Activated CD8-positive, alpha-beta memory T cell treated with anti-CD3 and anti-CD28 coated beads, Interleukin-2, amount 50 U/mL, for 24 hours (primary cell): ENCODE measurements around the gene C19orf67.
A peak's percentile ranks its signal among the peaks of the same experiment; 100 is the strongest.

ENCODE experiments used
- DNase-seq: peaks from one replicate; pipeline ENCODE4 v3.0.0-alpha.2; 2020; ENCODE audit errors: extremely low read depth

Gene C19orf67

DNA sequence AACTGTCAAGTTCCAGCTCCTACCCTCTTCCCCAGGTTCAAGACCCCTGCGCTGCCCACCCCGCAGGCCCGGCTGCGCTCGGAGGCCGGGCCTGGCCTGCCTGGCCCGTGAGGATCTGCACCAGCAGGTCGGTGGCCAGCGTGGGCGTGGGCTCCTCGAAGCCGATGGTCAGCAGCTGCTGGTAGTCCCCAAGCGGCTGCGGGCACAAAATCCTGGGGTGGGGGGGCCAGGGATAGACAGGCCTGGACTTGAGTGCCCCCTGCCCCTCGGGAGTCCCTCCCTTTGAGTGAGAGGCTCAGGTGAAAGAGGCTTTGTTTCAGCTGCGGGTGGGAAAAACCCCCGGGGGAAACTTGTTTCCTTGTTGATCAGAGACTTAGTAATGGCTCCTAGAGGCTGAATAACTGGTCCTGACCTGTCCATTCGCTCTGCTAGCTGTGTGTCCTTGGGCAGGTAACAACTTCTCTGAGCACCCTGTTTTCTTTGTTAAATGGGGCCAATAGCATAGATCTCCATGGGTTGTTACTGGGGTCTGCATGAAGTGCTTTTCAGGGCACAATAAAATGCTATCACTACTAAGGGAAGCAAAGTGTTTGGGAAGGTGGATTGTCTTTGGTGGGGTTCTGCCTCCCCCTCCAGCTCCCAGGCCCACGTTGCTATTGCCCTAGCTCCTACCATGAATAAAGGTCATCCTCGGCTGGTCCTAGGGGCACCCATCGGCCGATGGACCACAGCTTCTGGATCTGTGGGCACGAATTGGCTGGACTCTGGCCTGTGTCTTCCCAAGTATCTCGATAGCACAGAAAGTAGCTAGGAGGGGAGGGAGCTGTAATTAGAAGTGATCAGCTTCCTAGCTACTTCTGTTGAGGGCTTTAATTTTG, 3.5 kb downstream of the C19orf67 start:
- DNase-seq, result no peak

DNA sequence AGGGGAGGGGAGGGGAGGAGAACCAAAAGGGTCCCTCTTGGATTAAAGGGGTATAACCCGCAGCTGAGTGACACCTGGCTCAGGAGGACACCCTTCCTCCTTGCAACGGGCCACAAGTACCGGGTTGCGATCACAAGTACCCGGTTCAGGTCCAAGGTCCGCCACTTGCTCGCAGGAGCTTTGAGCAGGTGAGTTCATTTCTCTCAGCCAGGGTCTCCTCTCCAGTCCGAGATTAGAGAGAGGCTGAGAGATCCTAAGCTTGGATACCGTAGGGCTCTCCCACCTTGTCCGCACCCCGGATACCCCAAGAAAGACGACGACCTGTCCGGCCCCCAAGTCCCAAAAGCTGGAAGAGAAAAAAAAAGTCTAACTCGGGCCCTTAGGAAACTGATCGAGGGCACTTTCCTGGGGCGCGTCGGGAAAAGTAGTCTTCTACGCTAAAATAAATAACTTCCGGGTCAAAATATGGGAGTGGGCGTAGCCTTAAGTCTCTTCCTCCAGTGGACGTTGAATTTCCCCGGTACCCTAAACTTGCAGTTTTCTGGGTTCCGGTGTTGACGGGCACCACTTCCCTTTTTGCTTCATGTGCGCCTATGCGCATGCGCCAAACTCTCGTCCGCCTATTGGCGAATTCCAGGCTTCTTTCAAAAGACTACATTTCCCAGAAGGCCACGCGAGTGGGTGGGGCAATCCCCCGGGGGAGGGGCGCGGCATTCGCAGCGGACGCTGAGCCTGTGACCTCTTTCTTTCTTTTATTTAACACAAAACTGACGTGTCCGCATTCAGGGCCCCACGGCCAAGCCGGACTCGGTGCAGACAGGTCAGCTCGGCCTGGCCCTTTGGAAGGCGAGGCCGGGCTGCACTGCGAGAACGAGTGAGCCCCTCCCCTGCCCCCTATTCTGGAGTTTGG, 4.4 kb downstream of the C19orf67 start:
- DNase-seq, result peak; percentile 99

DNA sequence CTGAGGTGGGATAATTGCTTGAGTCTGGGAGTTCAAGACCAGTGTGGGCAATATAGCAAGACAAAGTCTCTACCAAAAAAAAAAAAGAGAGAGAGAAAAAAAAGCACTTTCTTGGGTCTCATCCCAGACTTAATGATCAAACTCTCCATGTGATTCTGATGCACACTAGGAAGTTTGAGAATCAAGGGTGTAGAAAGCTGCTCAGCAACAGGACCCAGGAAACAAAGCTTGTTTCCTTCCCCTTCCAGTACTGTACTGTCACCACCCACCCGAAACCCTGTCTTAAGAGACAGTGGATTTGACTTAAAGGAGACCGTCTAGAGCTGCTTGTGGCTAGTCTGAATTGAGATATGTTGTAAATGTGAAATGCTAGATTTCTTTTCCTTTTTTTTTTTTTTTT, 7.2 kb downstream of the C19orf67 start:
- no peak for DNase-seq

DNA sequence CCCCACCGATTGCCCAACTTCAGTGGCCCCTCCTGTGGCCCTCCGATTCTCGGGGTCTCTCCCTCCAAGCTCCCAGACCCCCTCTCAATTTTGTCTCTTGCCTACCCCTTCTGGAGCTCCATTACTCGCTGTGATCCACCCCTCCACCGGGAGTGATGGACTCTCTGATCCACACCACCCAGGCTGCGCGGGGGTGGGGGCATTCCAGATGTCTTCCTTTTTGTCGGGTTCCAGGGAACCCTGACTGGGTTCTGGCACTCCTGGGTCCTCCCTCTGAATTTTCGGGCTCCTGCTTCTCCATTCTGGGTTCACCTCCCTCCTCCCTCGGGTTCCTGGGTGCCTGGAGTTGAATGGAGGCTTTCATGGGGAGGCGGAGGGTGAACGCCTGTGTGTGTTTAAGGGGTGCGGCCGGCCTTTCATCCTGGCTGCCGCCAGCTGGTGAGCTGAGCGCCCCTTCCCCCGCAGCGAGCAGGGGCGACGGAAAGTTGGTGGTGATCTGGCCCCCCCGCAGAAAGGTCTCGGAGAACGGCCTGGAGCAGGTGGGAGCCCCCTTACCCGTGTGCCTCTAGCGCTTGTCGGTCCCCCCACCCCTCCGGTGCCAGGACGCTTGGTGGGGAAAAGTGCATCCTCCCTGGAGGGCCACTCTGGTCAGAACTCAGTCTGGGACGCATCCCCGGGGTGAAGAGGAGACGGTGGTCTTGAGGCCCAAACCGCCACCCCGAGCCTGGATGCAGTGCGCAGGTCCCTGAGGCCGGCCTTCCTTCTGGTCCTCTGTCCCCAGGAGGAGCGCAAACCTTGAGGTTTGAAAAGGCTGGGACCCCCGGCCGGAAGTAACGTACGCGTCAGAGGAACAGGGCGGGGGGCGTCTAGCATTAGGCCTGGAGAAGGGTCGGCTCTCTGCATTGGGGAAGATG, 11.4 kb downstream of the C19orf67 start:
- no peak for DNase-seq

DNA sequence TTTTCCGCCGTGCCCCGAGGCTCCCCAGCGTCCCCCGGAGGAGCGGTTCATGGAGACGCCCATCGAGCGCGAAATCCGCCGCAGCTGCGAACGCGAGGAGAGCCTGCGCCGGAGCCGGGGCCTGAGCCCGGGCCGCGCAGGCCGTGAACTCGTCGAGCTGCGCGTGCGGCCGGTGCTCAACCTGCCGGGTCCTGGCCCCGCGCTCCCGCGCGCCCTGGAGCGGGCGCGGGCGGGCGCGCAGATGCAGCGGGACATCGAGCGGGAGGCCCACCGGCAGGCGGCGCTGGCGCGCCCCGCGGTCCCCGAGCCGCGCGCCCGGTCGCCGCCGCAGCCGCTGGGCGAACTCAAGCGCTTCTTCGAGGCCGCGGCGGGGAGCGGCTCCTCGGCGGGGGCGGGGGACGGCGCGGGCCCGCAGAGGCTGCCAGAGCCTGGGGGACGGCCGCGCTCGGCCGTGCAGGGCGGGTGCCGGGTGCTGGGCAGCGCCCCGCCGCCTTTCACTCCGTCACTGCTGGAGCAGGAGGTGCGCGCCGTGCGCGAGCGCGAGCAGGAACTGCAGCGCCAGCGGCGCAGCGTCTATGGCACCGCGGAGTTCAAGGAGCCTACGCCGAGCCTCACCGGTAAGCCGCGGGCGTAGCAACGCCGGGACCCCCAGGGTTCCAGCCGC, 12.2 kb downstream of the C19orf67 start:
- DNase-seq, result no peak

DNA sequence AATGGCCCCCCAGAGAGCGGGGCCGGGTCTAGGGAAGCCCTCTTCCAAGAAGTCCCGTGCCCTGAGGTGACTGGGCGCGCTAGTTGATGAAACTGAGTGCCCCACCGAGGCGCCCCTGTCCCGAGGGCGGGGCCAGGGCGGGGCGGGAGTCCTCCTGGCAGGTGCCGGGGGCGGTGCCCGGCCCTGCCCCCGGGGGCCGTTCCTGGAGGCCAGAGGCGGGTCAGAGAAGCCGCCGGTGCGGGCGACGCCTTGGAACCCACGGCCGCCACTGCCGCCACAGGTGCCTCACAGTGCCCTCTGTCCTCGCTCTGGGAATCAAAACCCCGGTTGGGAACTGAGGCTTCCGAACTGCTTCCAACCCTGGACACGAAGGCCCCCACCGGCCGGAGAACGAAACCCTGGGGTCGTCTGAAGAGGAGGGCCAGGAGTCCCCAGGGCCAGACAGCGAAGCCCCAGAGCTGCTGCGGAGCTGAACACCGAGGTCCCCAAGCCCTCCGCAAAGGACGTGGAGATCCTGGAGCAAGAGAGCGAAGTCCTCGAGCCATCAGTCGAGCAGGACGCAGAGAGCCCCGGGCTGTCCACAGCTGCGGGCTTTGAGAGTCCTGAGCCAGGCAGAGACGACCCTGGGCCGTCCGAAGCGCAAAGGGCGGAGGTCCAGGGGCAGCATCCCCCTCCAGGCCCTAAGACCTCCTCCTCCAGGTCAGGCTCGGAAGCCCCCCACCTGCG, 12.9 kb downstream of the C19orf67 start, which contains the start of gene MISP3:
TSS of gene MISP3 (plus strand) at position 252 of the 726 bp plus-strand sequence. CDS start 524 bp downstream, outside the sequence.
- DNase-seq, result no peak

DNA sequence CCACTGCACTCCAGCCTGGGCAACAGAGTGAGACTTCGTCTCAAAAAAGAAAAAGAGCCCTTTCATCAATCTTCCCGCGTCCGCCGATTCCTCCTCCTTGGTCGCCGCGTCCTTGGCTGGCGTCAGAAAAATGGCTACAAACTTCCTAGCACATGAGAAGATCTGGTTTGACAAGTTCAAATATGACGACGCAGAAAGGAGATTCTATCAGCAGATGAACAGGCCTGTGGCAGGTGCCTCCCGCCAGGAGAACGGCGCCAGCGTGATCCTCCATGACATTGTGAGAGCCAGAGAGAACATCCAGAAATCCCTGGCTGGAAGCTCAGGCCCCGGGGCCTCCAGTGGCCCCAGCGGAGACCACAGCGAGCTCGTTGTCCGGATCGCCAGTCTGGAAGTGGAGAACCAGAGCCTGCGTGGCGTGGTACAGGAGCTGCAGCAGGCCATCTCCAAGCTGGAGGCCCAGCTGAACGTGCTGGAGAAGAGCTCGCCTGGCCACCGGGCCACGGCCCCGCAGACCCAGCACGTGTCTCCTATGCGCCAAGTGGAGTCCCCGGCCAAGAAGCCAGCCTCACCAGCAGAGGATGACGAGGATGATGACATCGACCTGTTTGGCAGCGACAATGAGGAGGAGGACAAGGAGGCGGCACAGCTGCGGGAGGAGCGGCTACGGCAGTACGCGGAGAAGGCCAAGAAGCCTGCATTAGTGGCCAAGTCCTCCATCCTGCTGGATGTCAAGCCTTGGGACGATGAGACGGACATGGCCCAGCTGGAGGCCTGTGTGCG, 15.1 kb downstream of the C19orf67 start:
- no peak for DNase-seq

DNA sequence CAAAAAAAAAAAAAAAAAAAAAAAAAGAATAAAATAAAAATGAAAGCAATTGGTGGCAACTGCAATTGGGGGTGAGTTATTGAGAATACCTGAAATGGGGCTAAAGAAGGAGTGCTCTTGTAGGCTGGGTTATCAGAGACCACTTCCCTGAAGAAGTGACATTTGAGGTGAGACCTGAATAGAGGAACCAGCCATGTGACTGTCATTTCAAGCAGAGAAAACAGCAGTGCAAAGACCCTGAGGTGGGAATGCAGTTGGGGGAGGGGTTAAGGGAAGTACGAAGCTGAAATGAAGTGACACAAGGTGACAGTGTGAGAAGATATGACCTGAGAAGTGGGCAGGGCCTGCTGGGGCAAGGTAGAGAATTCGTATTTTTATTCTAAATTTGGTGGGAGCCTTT, 19.4 kb downstream of the C19orf67 start:
- DNase-seq, result no peak

DNA sequence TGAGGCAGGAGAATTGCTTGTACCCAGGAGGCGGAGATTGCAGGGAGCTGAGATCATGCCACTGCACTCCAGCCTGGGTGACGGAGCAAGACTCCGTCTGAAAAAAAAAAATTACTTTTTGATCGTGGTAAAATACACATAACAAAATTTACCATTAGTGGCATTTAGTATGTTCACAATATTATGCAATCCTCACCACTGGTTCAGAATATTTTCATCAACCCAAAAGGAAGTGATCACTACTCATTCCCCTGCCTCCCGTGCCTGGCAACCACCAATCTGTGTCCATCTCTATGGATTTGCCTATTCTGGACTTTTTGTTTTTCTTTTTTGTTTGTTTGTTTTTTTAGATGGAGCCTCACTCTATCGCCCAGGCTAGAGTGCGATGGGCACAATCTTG, 22.5 kb downstream of the C19orf67 start:
- no peak for DNase-seq

DNA sequence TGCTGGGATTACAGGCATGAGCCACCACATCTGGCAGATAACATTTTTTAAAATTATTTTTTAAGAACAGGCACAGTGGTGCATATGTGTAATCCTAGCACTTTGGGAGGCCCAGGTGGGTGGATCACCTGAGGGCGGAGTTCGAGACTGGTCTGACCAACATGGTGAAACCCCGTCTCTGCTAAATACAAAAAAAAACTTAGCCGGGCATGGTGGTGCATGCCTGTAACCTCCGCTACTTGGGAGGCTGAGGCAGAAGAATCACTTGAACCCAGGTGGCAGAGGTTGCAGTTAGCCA, 23.1 kb downstream of the C19orf67 start:
- DNase-seq, result no peak

DNA sequence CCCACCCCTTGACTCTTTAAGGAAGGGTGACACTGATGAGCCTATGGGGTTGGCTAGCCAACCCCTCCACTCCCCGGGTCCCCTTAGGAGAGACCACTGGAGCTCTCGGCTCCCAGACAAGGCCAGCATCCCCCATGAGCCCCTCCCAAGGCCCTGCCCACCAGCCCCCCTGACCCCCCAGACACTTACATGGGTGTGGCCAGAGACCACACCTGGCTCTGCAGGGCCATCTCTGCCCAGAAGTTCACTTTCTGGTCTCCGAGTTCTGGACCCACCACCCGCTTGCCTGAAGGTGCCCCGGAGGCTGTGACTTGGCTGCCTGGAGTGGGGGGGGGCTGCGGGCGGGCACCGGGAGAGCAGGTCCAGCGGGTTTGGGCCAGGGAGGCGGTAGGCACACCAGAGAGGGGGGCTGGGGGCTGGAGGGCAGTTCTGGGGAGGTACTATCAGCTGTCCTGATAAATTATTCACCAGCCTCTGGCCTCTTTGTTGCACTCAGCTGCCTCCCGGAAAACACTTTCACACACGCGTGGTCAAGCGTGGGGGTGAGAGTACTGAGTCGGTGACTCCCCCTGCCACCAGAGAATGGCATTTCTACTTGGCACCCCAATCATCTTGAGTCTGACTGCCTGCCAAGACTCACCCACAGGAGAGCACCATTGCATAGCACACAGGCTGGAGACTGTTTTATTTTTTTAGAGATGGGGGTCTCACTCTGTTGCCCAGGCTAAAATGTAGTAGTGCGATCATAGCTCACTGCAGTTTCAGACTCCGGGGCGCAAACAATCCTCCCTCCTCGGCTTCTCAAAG, 23.6 kb downstream of the C19orf67 start, which contains the start of gene PALM3:
TSS of gene PALM3 (minus strand) at position 326 of the 807 bp plus-strand sequence. CDS start at position 230, 96 bp downstream.
- no peak for DNase-seq

DNA sequence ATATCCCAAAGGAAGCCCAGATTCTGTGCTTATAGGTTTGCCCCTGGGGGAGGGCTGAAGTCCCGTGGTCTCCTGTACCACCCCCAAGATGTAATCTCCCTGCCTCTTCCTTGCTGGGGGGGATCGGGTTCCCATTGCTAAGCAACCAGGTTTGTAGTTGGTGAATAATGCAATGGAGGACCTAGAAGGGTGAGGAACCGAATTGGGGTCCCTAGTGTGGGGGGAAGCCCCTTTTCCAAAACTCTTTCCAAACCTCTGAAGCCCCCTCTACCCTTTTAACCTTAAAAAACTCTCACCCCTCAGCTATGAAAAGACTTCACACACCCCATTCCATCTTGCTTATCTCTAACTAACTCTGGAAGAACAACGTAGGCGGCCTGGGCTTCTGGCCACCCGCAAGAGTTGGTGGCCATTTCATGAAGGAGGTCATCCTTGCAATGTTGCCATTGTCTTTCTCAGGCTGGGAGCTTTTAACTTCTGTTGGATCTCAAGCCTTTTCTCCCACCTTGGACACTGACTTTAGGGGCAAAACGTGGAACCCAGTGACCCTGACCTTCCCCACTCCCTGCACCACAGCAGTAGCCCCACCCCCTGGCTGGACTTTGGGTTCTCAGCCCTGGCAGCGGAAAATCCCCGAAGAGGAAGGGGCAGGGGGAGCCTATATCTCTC, 24.4 kb downstream of the C19orf67 start:
- DNase-seq, result no peak

DNA sequence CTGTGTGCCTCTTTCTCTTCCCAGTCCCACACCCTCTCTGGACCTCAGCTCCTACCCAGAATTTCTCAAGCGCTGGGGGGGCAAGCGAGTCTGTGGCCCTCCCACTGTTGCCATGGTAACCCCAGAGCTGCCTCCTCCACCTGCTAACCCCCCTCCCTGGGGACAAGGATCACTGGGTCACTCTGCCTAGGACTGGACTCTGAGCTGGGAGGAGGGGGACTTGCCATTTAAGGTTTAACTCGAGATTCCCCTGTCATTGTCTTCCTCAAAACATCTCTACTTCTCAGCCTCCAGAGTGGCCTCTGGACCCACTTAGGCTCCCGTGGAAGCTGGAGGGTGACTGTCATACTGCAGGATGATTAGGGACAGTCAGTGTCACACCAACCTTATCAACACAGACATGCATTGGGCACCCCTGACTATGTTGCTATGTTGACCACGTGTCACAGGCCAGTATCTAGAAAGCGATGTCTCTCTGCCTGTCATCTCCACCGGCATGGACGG, 25.9 kb downstream of the C19orf67 start:
- no peak for DNase-seq

DNA sequence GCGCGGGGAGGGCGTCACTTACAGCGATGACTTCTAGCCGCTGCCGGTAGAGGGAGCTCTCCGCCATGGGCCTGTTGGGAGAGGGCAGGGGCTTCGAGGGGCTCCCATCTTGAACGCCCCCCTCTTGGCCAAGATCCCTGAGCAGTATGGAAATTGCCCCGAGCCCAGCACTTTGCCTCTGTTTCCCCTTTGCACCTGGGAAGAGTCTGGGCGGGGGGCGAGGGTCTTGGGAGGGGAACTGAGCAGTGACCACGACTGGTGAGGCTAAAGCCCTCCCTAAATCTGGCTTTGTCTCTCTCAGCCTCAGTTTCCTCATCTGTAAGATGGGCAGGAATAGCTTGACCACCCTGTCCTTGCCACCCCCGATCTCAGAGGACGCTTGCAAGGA, 26.5 kb downstream of the C19orf67 start:
- DNase-seq, result no peak

DNA sequence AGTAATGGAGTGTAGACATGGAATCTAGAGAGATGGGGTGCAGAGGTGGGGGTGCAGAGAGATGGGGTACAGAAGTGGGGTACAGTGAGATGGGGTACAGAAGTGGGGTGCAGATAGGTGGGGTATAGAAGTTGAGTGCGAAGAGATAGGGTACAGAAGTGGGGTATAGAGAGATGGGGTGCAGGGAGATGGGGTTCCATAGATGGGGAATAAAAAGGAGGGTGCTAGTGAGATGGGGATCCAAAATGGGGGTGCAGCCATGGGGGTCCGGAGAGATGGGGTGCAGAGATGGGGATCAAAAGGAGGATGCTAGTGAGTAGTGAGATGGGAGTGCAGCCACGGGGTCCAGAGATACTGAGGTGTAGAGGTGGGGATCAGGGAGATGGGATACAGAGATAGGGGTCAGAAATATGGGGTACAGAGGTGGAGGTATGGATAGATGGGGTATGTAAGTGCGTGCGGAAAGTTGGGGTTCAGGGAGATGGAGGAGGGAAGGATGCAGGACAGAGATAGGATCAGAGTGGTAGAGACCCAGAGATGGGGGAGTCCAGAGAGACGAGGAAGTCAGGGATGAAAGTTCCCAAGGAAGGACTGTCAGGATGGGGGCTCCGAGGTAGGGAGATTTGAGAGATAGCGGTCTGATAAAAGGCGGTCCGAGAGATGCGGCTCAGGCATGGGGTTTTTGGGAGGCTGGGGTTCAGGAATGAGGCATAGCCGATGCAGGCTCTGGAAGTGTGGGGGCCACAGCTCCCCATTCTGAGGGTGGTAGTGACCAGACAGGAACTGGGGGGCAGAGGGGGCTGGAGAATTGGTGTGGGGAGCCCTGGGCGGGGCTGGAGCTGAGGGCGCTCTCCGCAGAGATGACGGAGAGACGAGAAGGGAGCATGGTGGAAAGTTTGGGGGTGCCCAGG, 27.1 kb downstream of the C19orf67 start:
- DNase-seq, result no peak

DNA sequence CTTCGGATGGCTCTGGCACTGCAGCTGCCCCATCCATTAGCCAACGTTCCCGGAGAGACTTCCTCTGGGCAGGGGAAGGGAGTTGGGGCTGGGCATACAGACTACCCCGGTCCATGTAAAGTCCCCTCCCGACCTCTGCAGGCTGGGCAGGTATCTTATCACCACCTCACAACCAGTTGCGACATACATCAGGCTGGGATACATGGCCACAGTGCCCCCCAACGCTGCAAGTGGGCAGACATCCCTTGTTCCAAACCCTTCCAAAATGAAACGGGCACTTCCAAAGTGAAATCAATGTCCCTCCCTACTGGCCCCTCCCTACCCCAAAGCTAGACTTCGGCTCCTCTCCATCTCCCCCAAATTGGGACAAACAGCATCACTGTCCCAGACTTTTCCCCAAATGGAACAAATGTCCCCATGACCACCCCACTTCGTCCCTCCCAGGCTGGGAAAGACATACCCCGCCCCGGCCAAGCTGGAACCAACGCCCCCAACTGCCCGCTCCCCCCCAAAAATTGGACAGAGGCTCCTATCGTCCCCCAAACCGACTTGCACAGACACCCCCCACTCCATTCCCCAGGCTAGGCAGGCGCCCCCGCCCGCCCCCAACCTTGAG, 28.7 kb downstream of the C19orf67 start:
- no peak for DNase-seq
